Choroid plexus epithelial cell (primary cell): ENCODE measurements around the gene NLGN1.

ENCODE experiments used
- DNase-seq: peaks from one replicate; pipeline ENCODE4 v3.0.0-alpha.2; 2010; ENCODE audit warnings: low read depth
- H3K4me3 ChIP-seq: 2 replicates; pipeline ENCODE4 v1.5.1; 2011; ENCODE audit warnings: low read depth, mild to moderate bottlenecking, control low read depth, low read length, moderate library complexity
- CTCF ChIP-seq: conservative IDR thresholded peaks from 2 replicates; pipeline ENCODE4 v1.5.1; 2011; ENCODE audit warnings: low read depth, mild to moderate bottlenecking, control low read depth, inconsistent platforms, low read length, moderate library complexity

The NLGN1 gene

GRCh38 chr3:173778251-173778650 lies 380.7 kb downstream of the NLGN1 start:
- no peak for DNase-seq
- no peak for TF ChIP-seq CTCF
- no peak overlapping the region for H3K4me3 ChIP-seq

- DNase-seq = no peak
- TF ChIP-seq CTCF = no peak
- H3K4me3 ChIP-seq = no peak overlapping the region
Measured at GRCh38 chr3:173780067-173780466, 382.5 kb downstream of the NLGN1 start.

- TF ChIP-seq CTCF = no peak
- no peak for DNase-seq
Measured at GRCh38 chr3:173785004-173785403, 387.5 kb downstream of the NLGN1 start.

GRCh38 chr3:173789530-173790162 lies 392.1 kb downstream of the NLGN1 start:
- no peak for TF ChIP-seq CTCF
- DNase-seq = peak; percentile 23
- no peak overlapping the region for H3K4me3 ChIP-seq

More at GRCh38 chr3:173785004-173785403, 387.5 kb downstream of the NLGN1 start:
- H3K4me3 ChIP-seq = no peak overlapping the region

- DNase-seq = no peak
- TF ChIP-seq CTCF = no peak
- no peak overlapping the region for H3K4me3 ChIP-seq
Measured at GRCh38 chr3:173793963-173794362, 396.4 kb downstream of the NLGN1 start.

GRCh38 chr3:173796405-173796804 lies 398.9 kb downstream of the NLGN1 start:
- no peak for TF ChIP-seq CTCF
- no peak overlapping the region for H3K4me3 ChIP-seq
- no peak for DNase-seq

GRCh38 chr3:173796890-173797289 lies 399.3 kb downstream of the NLGN1 start:
- DNase-seq = no peak
- H3K4me3 ChIP-seq = no peak overlapping the region
- TF ChIP-seq CTCF = no peak
